Middle frontal gyrus (tissue), 1 donor: ENCODE measurements around the gene FBF1.
"Not testable (repeated sequence)": the region's sequence is repeated elsewhere in the genome, so short reads cannot be mapped to it uniquely, and the experiment has no call there.

ENCODE experiments used
- DNase-seq: peaks from one replicate; pipeline ENCODE4 v3.0.0-alpha.2; 2015; ENCODE audit warnings: low spot score; ENCODE audit errors: extremely low spot score

Gene FBF1

DNA sequence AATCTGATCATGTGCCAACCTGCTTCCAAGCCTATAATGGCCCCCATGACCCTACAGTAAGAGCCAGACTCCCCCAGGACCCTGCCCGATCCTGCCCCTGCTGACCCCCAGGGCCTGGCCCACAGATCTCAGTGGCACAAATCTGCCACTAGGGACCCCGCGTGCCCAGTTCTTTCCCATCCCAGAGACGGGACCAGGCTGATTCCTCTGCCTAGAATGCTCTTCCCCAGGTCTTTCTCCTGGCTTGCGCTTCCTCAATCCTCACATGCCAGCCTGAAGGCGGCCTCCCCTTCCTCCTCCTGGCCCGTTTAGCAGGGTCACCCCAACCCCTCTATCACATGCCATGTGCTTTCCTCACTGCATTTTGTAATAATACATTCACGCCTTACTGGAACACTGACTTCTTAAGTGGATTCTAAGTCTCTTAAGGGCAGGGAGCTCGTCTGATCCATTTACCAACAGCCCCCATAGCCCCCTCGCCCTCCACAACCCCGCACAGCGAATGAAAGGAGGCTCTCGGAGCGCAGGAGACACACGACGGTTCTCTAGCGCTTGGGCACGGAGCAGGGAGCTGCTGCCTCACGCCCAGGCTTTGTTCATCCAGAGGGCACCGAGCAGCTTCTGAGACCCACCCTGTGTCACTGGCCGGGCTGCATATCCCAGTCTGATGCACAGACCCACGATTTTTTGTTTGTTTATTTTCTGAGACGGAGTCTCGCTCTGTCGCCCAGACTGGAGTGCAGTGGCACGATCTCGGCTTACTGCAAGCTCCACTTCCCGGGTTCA, 45.3 kb downstream of the FBF1 start:
- DNase-seq: no peak

DNA sequence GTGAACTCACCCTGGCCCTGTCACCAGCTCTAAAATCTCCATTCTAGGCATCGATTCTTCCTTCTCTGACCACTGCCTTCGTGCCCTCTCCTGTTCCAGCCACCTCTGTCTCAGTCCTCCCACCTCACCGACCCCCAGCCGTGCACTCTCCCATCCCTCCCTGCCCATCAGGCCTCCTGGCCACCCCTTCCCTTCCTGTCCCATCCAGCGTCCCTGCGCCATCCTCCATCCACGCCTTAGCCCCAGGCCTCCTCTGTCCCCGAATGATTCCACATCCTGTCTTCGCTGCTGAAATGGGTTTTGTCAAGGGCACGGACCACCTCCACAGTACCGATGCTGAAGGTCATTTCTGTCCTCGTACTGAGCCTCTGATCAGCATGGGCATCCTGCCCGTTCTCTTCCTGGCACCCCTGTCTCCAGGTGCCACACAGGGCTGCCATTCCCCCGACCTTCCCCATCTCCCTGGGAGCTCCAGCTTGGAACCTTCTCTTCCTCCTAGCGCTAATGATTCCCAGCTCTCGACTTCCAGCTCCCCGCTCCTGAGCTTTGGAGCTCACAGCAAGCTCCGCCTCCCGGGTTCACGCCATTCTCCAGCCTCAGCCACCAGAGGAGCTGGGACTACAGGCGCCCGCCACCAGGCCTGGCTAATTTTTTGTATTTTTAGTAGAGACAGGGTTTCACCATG, 46.7 kb downstream of the FBF1 start:
- no peak for DNase-seq

DNA sequence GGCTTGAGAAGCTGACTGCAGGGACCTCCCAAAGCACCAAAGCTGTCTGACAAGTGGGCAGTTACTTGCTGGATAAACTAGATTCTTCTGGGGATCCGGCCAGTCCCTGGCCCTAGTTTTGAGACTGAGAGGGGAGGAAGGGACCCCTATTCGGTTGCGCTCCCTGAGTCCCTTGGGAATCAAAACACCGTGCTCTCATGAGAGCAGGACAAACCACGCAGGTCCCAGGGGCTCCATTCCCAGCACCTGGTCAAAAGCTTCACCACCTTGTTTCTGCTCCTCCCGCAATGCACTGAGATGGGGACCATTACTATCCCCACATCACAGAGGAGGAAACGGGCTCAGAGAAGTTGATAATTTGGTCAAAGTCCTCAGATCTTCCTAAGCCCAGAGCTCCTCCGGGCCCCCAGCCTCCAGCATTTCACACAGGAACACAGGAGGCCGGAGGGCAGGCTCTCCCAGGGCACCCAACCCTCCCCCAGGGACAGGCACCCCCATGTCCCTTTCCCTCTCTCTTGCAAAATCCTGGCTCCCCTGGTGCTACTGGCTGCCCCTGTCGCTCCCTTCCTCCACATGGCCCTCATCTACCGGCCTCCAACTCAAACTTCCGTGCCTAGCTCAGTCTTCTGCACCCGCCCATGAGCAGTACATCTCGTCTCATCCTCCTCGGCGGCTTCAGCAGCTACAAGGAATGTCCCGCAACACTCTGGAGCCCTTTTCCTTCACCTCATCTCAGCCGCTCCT, 47.4 kb downstream of the FBF1 start:
- DNase-seq: no peak

DNA sequence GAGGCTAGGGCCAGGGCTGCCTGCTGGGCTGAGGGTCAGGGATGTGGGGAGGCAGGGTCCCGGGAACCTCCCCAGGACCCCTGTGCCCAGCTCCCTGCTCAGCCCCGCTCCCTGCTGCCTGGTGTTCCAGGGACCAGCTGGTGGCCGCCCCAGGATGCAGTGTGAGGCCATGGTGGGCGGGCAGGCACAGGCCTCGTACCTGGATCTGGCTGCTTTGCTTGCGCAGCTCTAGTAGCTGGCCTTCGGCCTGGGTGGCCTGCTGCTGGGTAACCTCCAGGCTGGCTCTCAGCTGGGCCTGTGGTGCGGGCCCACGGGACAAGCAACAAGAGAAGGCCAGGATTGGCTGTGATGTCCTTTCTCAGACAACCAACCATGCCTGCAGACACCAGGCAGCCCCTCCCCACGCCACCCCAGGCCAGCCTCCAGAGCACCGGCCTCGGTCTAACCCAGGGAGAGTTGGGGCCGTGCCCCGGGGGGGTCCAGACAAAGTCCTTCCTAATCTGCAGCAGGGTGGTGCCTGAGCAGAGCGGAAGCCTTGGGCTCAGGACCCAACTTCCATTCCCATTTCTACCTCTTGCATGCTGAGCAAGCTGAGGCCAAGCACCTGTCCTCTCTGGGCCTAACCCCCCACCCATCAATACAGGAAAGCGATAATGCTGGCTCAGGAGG, 48.2 kb downstream of the FBF1 start:
- DNase-seq: no peak

DNA sequence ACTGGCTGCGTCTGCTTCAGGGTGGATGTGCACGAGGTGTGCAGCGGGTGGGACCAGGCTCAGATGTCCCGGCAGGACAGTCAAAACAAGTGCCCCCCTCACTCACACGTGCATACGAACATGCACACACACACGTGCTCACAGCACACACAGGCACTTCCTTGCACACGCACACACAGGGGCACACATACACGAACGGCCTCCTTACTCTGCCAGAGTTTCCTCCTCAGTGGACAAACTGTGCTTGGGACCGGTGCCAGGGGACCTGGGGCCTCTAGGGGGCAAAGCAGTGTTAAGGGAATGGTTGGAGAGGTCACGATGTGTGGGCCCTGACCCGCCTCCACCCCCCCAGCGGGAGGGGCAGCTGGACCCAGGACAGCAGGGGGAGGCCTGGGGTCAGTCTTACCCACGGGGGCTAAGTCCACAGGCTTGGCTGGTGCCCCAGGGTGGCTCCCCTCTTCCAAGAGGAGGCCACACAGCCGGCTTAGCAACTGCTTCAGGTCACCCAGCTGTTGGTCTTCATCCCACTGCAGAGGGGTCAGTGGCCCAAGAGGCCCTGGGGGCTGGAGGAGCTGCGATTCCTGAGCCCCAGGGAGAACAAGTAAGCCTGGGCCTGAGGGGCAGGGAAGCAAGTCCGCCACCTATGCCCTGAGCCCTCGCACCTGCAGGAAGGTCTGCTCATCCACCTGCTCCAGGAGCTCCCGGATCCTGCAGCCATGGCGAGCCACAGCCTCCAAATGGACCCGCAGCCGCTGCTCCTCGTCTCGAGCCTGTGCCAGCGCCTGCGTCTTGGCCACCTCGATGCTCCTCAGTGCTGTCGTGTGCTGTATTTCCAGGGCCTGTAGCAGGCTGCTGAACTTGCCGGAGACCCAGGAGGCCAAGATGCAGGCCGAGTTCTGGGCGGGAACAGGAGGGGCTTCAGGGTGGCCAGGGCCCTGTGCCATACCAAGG, 49.0 kb downstream of the FBF1 start:
- no peak for DNase-seq

DNA sequence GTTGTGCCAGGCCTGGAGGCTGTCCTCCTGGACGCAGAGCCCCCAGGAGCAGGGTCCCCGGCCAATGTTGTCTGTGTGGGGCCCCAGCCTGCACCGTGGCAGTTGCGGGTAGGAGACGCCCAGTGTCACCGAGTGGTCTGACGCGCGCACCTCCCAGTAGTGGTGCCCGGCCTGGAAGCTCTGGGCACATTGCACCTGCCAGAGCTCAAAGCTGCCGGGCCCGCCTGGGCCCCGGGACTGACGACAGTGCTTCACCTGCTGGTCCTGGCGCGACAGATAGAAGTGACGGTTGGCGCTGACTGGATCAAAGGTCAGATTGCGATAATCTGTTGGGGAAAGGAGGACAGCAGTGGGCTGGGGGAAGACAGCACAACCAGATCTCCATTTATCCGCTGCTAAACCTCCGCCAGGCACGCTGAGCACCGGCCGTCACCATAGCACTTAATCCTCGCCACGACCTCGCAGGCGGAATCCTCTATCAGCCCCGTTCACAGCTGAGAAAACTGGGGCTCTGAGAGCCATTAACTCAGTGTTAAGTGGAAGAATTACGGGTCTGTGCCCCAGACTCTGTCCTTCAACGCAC, 49.7 kb downstream of the FBF1 start:
- no peak for DNase-seq

DNA sequence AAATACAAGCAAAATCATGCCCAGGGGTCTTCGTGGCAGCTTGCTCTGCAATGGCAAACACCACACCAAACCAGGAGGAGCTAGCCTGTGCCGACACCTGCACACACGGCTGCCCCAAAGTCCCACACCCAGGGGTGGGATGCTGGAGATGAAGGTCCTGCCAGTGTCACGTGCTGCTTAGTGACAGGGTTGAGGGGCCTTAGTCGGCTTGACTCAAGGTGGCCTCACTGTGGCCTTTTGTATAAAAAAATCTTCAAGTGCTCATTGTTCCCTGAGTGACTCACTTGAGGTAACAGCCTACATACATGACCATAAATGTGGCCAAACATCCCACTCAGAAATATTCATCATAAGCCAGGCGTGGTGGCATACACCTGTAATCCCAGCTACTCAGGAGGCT, 51.4 kb downstream of the FBF1 start:
- no peak for DNase-seq

DNA sequence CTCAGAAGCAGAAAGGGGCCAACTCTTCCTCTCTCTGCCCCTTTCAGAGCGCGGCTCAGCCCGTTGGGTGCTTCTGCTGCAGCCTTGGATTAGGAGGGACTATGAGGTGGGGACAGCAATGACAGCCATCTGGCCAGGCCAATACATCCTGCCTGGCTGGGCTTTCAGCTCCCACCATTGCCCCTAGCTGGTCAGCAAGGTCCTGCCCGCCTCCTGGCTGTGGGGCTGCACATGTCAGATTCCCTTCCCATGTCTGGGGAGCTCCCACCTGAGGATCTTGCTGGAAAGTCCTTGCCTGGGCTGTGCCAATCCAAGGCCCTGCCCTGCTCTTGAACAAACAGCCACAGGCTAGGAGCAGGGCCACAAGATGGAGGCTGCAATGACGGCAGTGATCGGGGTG, 52.4 kb downstream of the FBF1 start:
- DNase-seq: no peak

DNA sequence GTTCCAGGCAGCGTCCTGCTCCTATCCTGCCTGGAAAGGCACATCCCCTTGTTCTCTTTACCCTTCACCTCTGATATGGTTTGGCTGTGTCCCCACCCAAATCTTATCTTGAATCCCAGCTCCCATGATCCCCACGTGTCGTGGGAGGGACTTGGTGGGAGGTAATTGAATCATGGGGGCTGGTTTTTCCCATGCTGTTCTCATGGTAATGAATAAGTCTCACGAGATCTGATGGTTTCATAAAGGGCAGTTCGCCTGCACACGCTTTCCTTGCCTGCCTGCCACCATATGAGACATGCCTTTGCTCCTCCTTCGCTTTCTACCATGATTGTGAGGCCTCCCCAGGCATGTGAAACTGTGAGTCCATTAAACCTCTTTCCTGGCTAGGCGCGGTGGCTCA, 55.0 kb downstream of the FBF1 start:
- DNase-seq: not testable (repeated sequence)

DNA sequence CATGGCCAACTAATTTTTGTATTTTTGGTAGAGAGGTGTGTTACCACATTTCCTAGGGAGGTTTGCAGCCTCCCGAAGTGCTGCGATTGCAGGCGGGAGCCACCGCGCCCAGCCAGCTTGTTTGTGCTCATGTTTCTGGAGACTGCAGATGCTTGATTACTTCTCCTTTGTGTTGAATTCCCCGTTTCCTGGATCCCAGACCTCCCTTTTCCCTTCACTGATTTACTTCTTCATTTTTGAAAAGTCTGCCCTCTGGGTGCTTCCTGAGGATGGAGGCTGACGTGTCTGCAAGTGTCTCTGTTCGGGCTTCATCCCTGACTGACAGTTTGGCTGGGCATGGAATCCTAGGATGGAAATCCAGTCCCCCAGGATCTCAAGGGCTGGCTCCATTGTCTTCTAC, 55.4 kb downstream of the FBF1 start:
- DNase-seq: no peak

DNA sequence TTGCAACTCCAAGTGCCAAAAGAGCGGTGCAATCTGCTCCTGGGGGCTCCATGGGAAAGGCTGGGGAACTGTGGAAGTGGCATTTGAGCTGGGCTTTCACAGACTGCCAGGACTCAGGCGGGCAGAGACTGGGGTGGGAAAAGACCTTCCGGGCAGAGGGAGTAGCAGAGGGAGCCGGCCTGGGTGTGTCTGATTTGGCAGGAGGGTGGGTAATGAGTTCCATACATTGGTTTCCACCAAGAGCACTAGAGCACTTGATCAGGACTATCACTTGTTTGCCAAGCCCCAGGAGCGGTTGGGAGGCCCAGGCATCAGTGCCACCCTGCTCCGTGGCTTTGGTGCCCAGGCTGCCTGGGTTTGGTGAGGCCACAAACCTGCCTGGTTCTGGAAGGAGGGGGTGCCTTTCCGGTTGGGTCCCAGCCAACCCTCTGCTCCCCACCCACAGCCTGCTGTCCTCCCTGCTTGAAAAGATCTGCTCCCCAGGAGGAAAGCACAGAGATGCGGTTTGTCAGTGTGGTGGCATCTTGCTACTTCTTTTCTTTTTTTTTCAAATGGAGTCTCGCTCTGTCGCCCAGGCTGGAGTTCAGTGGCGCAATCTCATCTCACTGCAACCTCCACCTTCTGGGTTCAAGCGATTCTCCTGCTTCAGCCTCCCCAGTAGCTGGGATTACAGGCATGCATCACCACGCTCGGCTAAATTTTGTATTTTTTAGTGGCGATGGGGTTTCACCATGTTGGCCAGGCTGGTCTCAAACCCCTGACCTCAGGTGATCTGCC, 59.0 kb downstream of the FBF1 start:
- no peak for DNase-seq

DNA sequence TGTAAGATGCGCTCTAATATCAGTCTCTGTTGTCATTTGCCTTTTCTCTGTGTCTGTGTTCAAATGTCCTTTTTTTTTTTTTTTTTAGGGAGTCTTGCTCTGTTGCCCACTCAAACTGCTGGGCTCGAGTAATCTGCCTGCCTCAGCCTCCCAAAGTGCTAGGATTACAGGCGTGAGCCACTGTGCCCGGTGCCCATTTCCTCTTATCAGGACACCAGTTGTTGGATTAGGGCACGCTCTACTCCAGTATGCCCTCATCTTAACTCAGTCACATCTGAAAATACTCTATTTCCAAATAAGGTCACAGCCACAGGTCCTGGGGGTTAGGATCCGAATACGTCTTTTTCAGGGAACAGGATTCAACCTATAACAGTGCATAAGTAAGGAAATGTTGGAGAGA, 60.6 kb downstream of the FBF1 start:
- no peak for DNase-seq

DNA sequence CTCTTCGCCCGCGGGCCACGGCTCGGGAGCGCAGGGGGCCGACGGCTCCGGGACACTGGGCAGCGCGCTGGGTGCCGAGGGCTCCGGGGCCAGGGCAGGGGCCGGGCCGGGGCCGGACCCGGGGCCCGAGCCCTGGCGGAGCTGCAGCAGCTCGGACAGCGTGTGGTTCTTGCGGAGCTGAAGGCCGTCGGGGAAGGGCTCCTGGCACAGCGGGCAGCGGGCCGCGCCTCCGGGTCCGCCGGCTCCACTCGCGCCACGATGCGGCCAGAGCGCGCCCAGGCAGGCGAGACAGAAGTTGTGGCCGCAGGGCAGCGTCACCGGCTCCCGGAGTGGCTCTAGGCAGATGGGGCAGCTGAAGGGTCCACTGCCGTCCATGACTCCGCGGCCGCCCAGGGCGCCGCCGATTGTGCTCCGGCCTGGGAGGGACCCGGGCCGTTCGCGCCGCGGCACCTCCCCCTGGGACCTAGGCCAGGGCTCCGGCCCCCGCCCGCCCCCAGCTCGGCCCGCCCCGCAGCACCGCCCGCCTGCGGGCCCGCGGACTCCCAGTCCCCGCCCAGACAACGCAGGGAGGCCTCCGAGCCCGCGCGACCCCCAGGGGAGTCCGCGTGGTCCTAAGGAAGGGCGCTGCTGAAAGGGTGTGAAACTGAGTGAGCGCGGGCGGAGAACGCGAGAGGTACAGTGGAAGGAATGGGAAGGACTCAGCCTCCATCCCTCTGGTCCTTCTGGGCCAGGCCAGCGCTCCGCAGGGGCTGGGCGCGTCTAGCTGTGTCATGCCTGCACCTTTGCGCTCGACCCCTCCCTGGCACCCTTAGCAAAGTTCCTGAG, 62.5 kb downstream of the FBF1 start, which contains the start of gene TRIM47:
TSS of gene TRIM47 (minus strand) at position 408 of the 825 bp plus-strand sequence. CDS start at position 375, 33 bp downstream.
- DNase-seq: no peak

DNA sequence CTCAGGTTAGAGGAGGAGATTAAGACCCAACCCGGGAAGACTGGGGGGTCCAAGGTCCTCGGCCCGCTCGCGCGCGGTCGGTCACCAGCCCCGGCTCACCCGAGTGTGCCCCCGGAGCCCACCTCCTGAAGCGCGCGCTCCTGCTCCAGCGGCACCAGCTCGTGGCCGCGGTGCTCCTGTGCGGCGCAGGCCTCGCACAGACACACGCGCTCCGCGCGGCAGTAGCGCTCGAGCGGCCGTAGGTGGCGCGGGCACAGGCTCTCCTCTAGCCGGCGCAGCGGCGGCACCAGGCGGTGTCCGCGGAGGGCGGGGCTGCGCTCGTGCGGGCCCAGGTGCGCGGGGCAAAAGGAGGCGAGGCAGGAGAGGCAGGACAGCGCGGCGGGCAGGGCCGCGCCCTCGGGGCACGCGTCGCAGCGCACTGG, 63.1 kb downstream of the FBF1 start:
- DNase-seq: no peak

DNA sequence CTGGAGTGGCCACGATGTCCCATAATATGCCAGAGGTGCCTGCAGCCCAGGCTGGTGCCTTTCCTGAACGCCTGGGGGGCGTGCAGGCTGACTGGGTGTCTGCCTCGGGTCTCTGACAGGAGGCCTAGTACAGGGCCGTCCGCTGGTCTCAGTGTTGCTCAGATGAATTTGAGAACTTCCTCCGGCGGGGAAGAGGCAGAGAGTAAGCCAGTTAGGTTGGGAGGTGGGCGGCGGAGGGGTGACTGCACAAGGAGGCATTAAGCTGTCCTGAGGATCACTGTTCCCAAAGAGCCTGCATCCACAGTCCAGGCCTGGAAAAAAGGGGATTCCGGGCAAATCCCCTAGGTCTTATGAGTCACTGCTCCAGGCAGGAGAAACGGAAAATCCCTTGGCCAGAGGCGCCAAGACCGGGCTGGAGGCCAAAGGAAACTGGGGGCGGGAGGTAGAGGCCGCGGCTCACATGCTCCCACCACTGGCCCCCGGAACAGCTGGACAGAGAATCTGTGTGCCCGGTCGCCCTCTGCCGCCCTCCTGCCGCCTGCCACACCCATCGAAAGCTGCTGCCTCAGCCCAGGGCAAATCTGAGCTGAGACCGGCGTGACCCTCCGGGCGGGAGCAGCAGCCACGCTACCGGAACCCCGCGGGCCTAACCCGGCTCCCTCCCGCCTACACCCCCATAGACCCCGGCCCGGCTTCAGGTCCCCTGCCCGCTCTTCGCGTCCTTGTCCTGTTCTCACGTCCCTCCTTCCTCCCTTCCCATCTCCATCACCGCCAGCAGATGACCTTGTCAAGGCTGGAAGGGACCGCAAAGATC, 63.7 kb downstream of the FBF1 start:
- DNase-seq: no peak

DNA sequence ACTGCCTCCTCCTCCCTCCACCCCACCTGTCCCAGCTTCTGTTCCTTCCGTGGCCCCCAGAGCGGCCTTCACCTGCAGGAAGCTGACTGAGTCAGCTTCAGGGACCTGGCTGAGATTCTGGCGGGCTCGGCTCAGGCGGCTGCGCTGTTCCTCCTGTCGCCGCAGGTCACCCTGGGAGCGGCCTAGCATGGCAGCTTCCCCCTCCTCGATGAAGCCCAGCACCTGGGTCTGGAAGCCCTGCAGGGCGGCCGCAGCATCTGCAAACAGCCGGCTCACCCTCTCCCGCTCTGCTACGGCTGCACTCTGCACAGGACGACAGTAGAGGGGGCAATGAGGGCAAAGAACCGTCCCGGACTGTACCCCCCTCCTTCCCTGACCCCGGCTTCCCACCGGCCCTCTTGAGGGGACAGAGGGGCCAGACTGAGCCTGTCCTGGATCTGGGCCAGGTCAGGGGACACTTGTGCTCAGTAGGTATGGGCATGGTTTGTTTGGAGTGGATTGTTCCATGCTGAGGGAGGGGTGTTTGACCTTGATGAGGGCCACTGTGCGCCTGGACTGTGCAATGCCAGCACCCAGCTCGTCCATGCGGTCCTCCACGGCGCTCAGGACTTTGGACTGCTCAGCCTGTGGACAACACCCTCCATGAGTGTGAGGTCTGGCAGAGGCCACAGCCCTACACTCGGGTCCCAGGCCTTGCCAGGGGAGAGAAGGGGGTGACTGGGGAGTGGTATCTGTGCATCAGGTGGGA, 64.5 kb downstream of the FBF1 start:
- no peak for DNase-seq

DNA sequence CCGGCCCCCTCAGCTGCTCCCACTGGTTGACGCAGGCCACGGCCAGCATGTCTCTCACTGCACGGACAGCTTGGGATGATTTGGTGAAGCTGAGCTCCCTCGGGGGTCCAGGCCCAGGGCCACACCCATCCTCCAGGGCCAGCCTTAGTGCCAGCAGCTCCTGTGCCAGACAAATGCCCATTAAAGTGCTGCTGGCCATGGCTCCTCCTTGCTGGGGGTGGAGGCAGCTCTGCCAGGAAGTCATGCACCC, 65.0 kb downstream of the FBF1 start:
- DNase-seq: no peak
